HCT116 (cell line): Measurements from ENCODE around the gene LINGO4. TPM values are rescaled to one million over a fixed set of nuclear protein-coding genes. Genes with fewer than 3 reads are reported as not detected.

ENCODE experiments used
- ATAC-seq: fragments of 200-7000 bp; cut with Tn5 transposase; 2 replicates; pipeline ENCODE4 v1.9.1; 2020; ENCODE audit warnings: mild to moderate bottlenecking, moderate library complexity
- BruUV-seq: library from RNA; stranded (reverse); fragments of 400-500 nt; replicated peaks from 2 replicates; lab custom pipeline; 2021; lab: Mats Ljungman, UMichigan
- CTCF ChIA-PET: fragments of 300-600 bp; sonication (Branson Sonifier 250); formaldehyde crosslinking; loops from one replicate; lab custom pipeline; 2021; ENCODE audit warnings: antibody characterized with exemption; lab: Charles Lee
- POLR2A ChIA-PET: fragments of 300-600, 350-600 bp; sonication (Branson Sonifier 250); formaldehyde crosslinking; loops from one replicate; lab custom pipeline; 2021; ENCODE audit warnings: antibody characterized with exemption; lab: Charles Lee
- RAD21 ChIA-PET, 2 experiments: fragments of 300-600 bp; sonication (Branson Sonifier 250); formaldehyde crosslinking; loops; one replicate each; lab custom pipeline; 2023; ENCODE audit warnings: low total read pairs in 2 of 2; ENCODE audit not compliant: uncharacterized antibody in 2 of 2, unreplicated experiment in 2 of 2, low non-redundant PET in 1 of 2; lab: Charles Lee
- DNase-seq: peaks from one replicate; pipeline ENCODE4 v3.0.0-alpha.2; 2010; ENCODE audit warnings: low read depth, low spot score
- H2AFZ ChIP-seq: fragments of 200-600 bp; shearing (Covaris generic), sonication (generic); 2 replicates; pipeline ENCODE4 v1.6.1; 2017; ENCODE audit warnings: low read depth, mixed run types, mixed read lengths, antibody characterized with exemption, low read length; ENCODE audit not compliant: poor library complexity, severe bottlenecking
- H3K27ac ChIP-seq: 2 replicates; pipeline ENCODE4 v1.5.1; 2012; ENCODE audit warnings: low read depth, low read length
- H3K27me3 ChIP-seq: fragments of 200-600 bp; sonication (generic); 2 replicates; pipeline ENCODE4 v1.6.1; 2016; ENCODE audit warnings: mixed run types, low read length, mixed read lengths; ENCODE audit not compliant: insufficient read depth
- H3K36me3 ChIP-seq, 2 experiments: fragments of 200-500 bp in 1 of 2; fragments of 200-600 bp in 1 of 2; sonication (Bioruptor generic) in 1 of 2; sonication (generic) in 1 of 2; 2 replicates each; pipeline versions ENCODE4 v1.5.1 to v1.6.1; 2014 to 2016; ENCODE audit warnings: low read length in 2 of 2, inconsistent platforms in 1 of 2, mixed read lengths in 1 of 2, mixed run types in 1 of 2; ENCODE audit not compliant: insufficient read depth in 2 of 2, control insufficient read depth in 1 of 2
- H3K4me1 ChIP-seq, 2 experiments: fragments of 200-600 bp in 1 of 2; sonication (generic) in 1 of 2; 2 replicates each; pipeline versions ENCODE4 v1.5.1 to v1.6.1; 2012 to 2017; ENCODE audit warnings: low read length in 2 of 2, inconsistent platforms in 1 of 2, mild to moderate bottlenecking in 1 of 2, mixed read lengths in 1 of 2, mixed run types in 1 of 2, moderate library complexity in 1 of 2; ENCODE audit not compliant: insufficient read depth in 2 of 2, control insufficient read depth in 1 of 2
- H3K4me2 ChIP-seq: fragments of 200-600 bp; sonication (generic); 2 replicates; pipeline ENCODE4 v1.6.1; 2017; ENCODE audit warnings: mixed run types, low read length, mixed read lengths
- H3K4me3 ChIP-seq, 2 experiments: fragments of 200-600 bp in 1 of 2; sonication (generic) in 1 of 2; replicated peaks in 1 of 2; 2 replicates each; pipeline ENCODE4 v1.5.1; 2011 to 2016; ENCODE audit warnings: low read length in 2 of 2, control low read depth in 1 of 2, low read depth in 1 of 2, mild to moderate bottlenecking in 1 of 2, mixed read lengths in 1 of 2, mixed run types in 1 of 2
- H3K79me2 ChIP-seq: fragments of 200-600 bp; sonication (generic); 2 replicates; pipeline ENCODE4 v1.6.1; 2017; ENCODE audit warnings: mild to moderate bottlenecking, mixed run types, low read length, moderate library complexity, mixed read lengths; ENCODE audit not compliant: insufficient read depth
- H3K9ac ChIP-seq: fragments of 200-600 bp; sonication (generic); 2 replicates; pipeline ENCODE4 v1.6.1; 2016; ENCODE audit warnings: low read length, mixed read lengths
- H3K9me2 ChIP-seq: fragments of 200-600 bp; sonication (generic), shearing (Covaris generic); 2 replicates; pipeline ENCODE4 v1.6.1; 2017; ENCODE audit warnings: mixed run types, mild to moderate bottlenecking, moderate library complexity; ENCODE audit not compliant: insufficient read depth
- H3K9me3 ChIP-seq, 2 experiments: fragments of 200-500 bp in 1 of 2; fragments of 200-600 bp in 1 of 2; sonication (Bioruptor generic) in 1 of 2; sonication (generic) in 1 of 2; 2 replicates each; pipeline ENCODE4 v1.6.1; 2014 to 2017; ENCODE audit warnings: low read length in 2 of 2, mixed read lengths in 2 of 2, inconsistent platforms in 1 of 2, low read depth in 1 of 2, mild to moderate bottlenecking in 1 of 2, mixed run types in 1 of 2, moderate library complexity in 1 of 2; ENCODE audit not compliant: control insufficient read depth in 1 of 2, insufficient read depth in 1 of 2
- H4K20me1 ChIP-seq: fragments of 200-600 bp; sonication (generic), shearing (Covaris generic); 2 replicates; pipeline ENCODE4 v1.6.1; 2017; ENCODE audit warnings: mixed run types, mild to moderate bottlenecking, moderate library complexity; ENCODE audit not compliant: insufficient read depth
- CBX3 ChIP-seq: IDR thresholded peaks from 2 replicates; pipeline ENCODE4 v1.6.1; 2012; ENCODE audit warnings: low read depth
- CEBPB ChIP-seq: IDR thresholded peaks from 2 replicates; pipeline ENCODE4 v1.6.1; 2012; ENCODE audit warnings: low read depth
- ELF1 ChIP-seq: IDR thresholded peaks from 2 replicates; pipeline ENCODE4 v1.6.1; 2012; ENCODE audit warnings: low read depth, borderline replicate concordance
- EZH2phosphoT487 ChIP-seq: fragments of 200-600 bp; IDR thresholded peaks from 2 replicates; pipeline ENCODE4 v1.6.1; 2018; ENCODE audit warnings: antibody characterized with exemption, borderline replicate concordance
- FOSL1 ChIP-seq: IDR thresholded peaks from 2 replicates; pipeline ENCODE4 v1.6.1; 2012; ENCODE audit warnings: low read depth
- JUND ChIP-seq: IDR thresholded peaks from 2 replicates; pipeline ENCODE4 v1.6.1; 2012
- MAX ChIP-seq: IDR thresholded peaks from 2 replicates; pipeline ENCODE4 v1.6.1; 2012
- POLR2A ChIP-seq: IDR thresholded peaks from 2 replicates; pipeline ENCODE4 v1.7.0; 2011; ENCODE audit warnings: borderline replicate concordance; ENCODE audit not compliant: insufficient read depth, insufficient read length; ENCODE audit errors: extremely low read depth
- POLR2AphosphoS5 ChIP-seq: IDR thresholded peaks from 2 replicates; pipeline ENCODE4 v1.6.1; 2011; ENCODE audit warnings: mild to moderate bottlenecking, low read depth, low read length, moderate library complexity
- REST ChIP-seq: IDR thresholded peaks from 2 replicates; pipeline ENCODE4 v1.6.1; 2012; ENCODE audit warnings: low read depth
- SIN3A ChIP-seq: IDR thresholded peaks from 2 replicates; pipeline ENCODE4 v1.6.1; 2012; ENCODE audit warnings: low read depth
- SRF ChIP-seq: IDR thresholded peaks from 2 replicates; pipeline ENCODE4 v1.6.1; 2012; ENCODE audit warnings: low read depth
- TCF7L2 ChIP-seq: IDR thresholded peaks from 2 replicates; pipeline ENCODE4 v1.7.0; 2011; ENCODE audit warnings: borderline replicate concordance, inconsistent platforms; ENCODE audit not compliant: insufficient read depth, insufficient read length; ENCODE audit errors: extremely low read depth
- intact Hi-C: fragments of 100-400 bp; cut with micrococcal nuclease; formaldehyde crosslinking; loops from 2 replicates; pipeline ENCODE4 v1.10.0; 2022
- total RNA-seq: library from RNA; stranded (reverse); gene quantifications from one replicate; pipeline ENCODE4 v1.2.1, GENCODE V29; 2021; ENCODE audit not compliant: unreplicated experiment

LINGO4 gene
- total RNA-seq, 1 experiment from 2014 or later = not detected

- no peak overlapping the region for H3K4me2 ChIP-seq
- CTCF ChIA-PET = no interaction called here
- TF ChIP-seq MAX = no peak
- TF ChIP-seq POLR2AphosphoS5 = no peak
- TF ChIP-seq SRF = no peak
- H3K9me3 ChIP-seq = no peaks in the 10 kb centered on the region
- no peaks in the 10 kb centered on the region for H3K36me3 ChIP-seq
- H3K9ac ChIP-seq = no peak overlapping the region
- intact Hi-C loops = no loop called here
- RAD21 ChIA-PET = no interaction called here
- no peaks in the 10 kb centered on the region for H4K20me1 ChIP-seq
- no peak overlapping the region for H3K4me3 ChIP-seq
- POLR2A ChIA-PET = no interaction called here
- ATAC-seq (no peak), DNase-seq (no peak)
- H3K9me2 ChIP-seq = no peaks in the 10 kb centered on the region
- H3K4me1 ChIP-seq = peaks cover 0 to 12% of the 10 kb centered on the region in 2 experiments; a peak in 2 of 4 replicates
- H3K27ac ChIP-seq = no peak overlapping the region
- BruUV-seq = no TSS peak
- peaks cover 6% of the 10 kb centered on the region; the same call in 1 of the 2 replicates for H3K27me3 ChIP-seq
- no peaks in the 10 kb centered on the region for H3K79me2 ChIP-seq
- no peak overlapping the region for H2AFZ ChIP-seq
Observed at GRCh38 chr1:151847867-151848596, 42.8 kb upstream of the LINGO4 start.

- 0 out of 2 replicates have a peak, but pooled peaks have one; percentile 26 for ATAC-seq
- Histone ChIP-seq H3K9me2 (no peaks in the 10 kb centered on the region; the same call in 1 of the 2 replicates), H3K4me1 (peaks cover 0 to 12% of the 10 kb centered on the region in 2 experiments; a peak in 2 of 4 replicates), H2AFZ (no peak overlapping the region), H3K27ac (no peak overlapping the region), H3K79me2 (no peaks in the 10 kb centered on the region), H3K9me3 (no peaks in the 10 kb centered on the region), H3K4me3 (no peak overlapping the region), H4K20me1 (no peaks in the 10 kb centered on the region), H3K4me2 (peak overlapping the region; percentile 36; the same call in 1 of the 2 replicates), H3K9ac (no peak overlapping the region)
- ChIA-PET CTCF (interaction anchor here (1.2 to 2.9 kb wide), 2 partner anchors 10 to 87 kb away, joined by 3 to 8 read pairs; no protein-coding TSS in a partner anchor), POLR2A (no interaction called here), RAD21 (no interaction called here)
- no TSS peak for BruUV-seq
- no peak for DNase-seq
- TF ChIP-seq CEBPB (no peak), POLR2AphosphoS5 (no peak), ELF1 (no peak), TCF7L2 (no peak), REST (no peak), POLR2A (no peak), SIN3A (no peak), MAX (no peak), CBX3 (no peak), FOSL1 (no peak), JUND (no peak), EZH2phosphoT487 (no peak)
- TF ChIP-seq, all 23 proteins: peak for 0
- no peaks in the 10 kb centered on the region; the same call in 1 of the 2 replicates for H3K27me3 ChIP-seq
- intact Hi-C loops = no loop called here
- no peaks in the 10 kb centered on the region for H3K36me3 ChIP-seq
Observed at GRCh38 chr1:151846686-151847237, 41.5 kb upstream of the LINGO4 start.
